ENCODE data around the gene FBL.

GRCh38 chr19:39820696-39821095 lies 25.5 kb downstream of the FBL start:
- TF ChIP-seq EZH2 (IDR thresholded peaks at IDR 0.05) (no peak), FOXP2 (optimal IDR thresholded peaks at IDR 0.05; ENCODE audit: control extremely low read depth, extremely low read length, insufficient read depth) (no peak)
